GM12878 (cell line): ENCODE data around the gene MPIG6B. TPM values are rescaled to one million over a fixed set of nuclear protein-coding genes. Genes with fewer than 3 reads are reported as not detected.

Experiments
- ATAC-seq: fragments of 200-7000 bp; cut with Tn5 transposase; 3 replicates; pipeline ENCODE4 v1.9.1; 2020; ENCODE audit warnings: mild to moderate bottlenecking, moderate library complexity
- BruUV-seq: library from RNA; stranded (reverse); fragments of 400-500 nt; replicated peaks from 2 replicates; lab custom pipeline; 2021; lab: Mats Ljungman, UMichigan
- CTCF ChIA-PET: fragments of 300-600 bp; sonication (Branson Sonifier 250); formaldehyde crosslinking; extraction: SDS; loops from one replicate; lab custom pipeline; 2021; ENCODE audit warnings: inconsistent platforms; lab: Yijun Ruan, JAX
- POLR2A ChIA-PET: fragments of 350-600 bp; formaldehyde crosslinking; extraction: SDS; loops from one replicate; lab custom pipeline; 2021; ENCODE audit warnings: inconsistent platforms; lab: Charles Lee
- RAD21 ChIA-PET: fragments of 300-600 bp; sonication (Branson Sonifier 250); formaldehyde crosslinking; loops from one replicate; lab custom pipeline; 2023; ENCODE audit warnings: antibody characterized with exemption; ENCODE audit not compliant: unreplicated experiment; lab: Charles Lee
- SMC1A ChIA-PET: fragments of 300-600 bp; sonication (Branson Sonifier 250); formaldehyde crosslinking; loops from one replicate; lab custom pipeline; 2023; ENCODE audit not compliant: unreplicated experiment, uncharacterized antibody; lab: Charles Lee
- DNase-seq: peaks from one replicate; pipeline ENCODE4 v3.0.0-alpha.2; 2011; ENCODE audit warnings: low read depth, low spot score
- FAIRE-seq: peaks from 3 replicates; lab custom pipeline; 2011; peaks lifted over from hg19 to GRCh38; lab: Jason Lieb, UNC
- H2AFZ ChIP-seq: 2 replicates; pipeline ENCODE4 v1.6.0; 2011; ENCODE audit warnings: low read depth, low read length, control low read depth; ENCODE audit not compliant: control insufficient read depth
- H3K27ac ChIP-seq: 2 replicates; pipeline ENCODE4 v1.5.1; 2011; ENCODE audit warnings: control low read depth; ENCODE audit not compliant: control insufficient read depth, insufficient read depth
- H3K27me3 ChIP-seq, 2 experiments: replicated peaks in 1 of 2; 2 replicates each; pipeline versions ENCODE4 v1.6.0 to v1.6.1; 2011; ENCODE audit warnings: low read length in 1 of 2; ENCODE audit not compliant: control insufficient read depth in 2 of 2, insufficient read depth in 2 of 2
- H3K36me3 ChIP-seq, 2 experiments: 2 replicates each; pipeline ENCODE4 v1.5.1; 2011; ENCODE audit warnings: low read length in 1 of 2; ENCODE audit not compliant: control insufficient read depth in 2 of 2, insufficient read depth in 2 of 2
- H3K4me1 ChIP-seq: 2 replicates; pipeline ENCODE4 v1.6.1; 2011; ENCODE audit warnings: mild to moderate bottlenecking, low read length, moderate library complexity, mixed read lengths; ENCODE audit not compliant: control insufficient read depth, insufficient read depth
- H3K4me2 ChIP-seq: 2 replicates; pipeline ENCODE4 v1.6.0; 2011; ENCODE audit warnings: control low read depth; ENCODE audit not compliant: control insufficient read depth, insufficient read depth
- H3K4me3 ChIP-seq: fragments of 200-600 bp; sonication (generic); 2 replicates; pipeline ENCODE4 v1.5.1; 2016
- H3K79me2 ChIP-seq: 2 replicates; pipeline ENCODE4 v1.6.0; 2011; ENCODE audit warnings: low read length; ENCODE audit not compliant: control insufficient read depth, insufficient read depth
- H3K9ac ChIP-seq: 2 replicates; pipeline ENCODE4 v1.8.0; 2011; ENCODE audit warnings: low read length, control low read depth, mixed read lengths; ENCODE audit not compliant: control insufficient read depth, insufficient read depth
- H3K9me3 ChIP-seq: replicated peaks from 3 replicates; pipeline ENCODE4 v1.5.1; 2011; ENCODE audit warnings: mild to moderate bottlenecking, low read length; ENCODE audit not compliant: control insufficient read depth, insufficient read depth
- H4K20me1 ChIP-seq: 2 replicates; pipeline ENCODE4 v1.6.0; 2011; ENCODE audit not compliant: control insufficient read depth, insufficient read depth
- CBX3 ChIP-seq: fragments of 200-600 bp; sonication (generic); IDR thresholded peaks from 2 replicates; pipeline ENCODE4 v1.6.1; 2016; ENCODE audit warnings: low read depth, borderline replicate concordance
- CHD1 ChIP-seq: IDR thresholded peaks from 2 replicates; pipeline ENCODE4 v1.6.1; 2012; ENCODE audit warnings: low read depth, low read length, improper control_type of control experiment
- CREM ChIP-seq: IDR thresholded peaks from 2 replicates; pipeline ENCODE4 v1.6.1; 2014; ENCODE audit warnings: antibody characterized with exemption, low read depth
- EP300 ChIP-seq, 2 experiments: fragments of 150-350 bp in 1 of 2; IDR thresholded peaks; 2 replicates each; pipeline ENCODE4 v1.6.1; 2011 to 2012; ENCODE audit warnings: low read depth in 2 of 2, low read length in 2 of 2, borderline replicate concordance in 1 of 2, improper control_type of control experiment in 1 of 2, inconsistent platforms in 1 of 2; ENCODE audit not compliant: control insufficient read depth in 1 of 2
- HDGF ChIP-seq: fragments of 450-650 bp; IDR thresholded peaks from 2 replicates; pipeline ENCODE4 v1.6.1; 2016; ENCODE audit warnings: antibody characterized with exemption
- JUNB ChIP-seq: IDR thresholded peaks from 2 replicates; pipeline ENCODE4 v1.6.1; 2016; ENCODE audit warnings: antibody characterized with exemption, mild to moderate bottlenecking
- JUND ChIP-seq: IDR thresholded peaks from 2 replicates; pipeline ENCODE4 v1.6.1; 2012; ENCODE audit warnings: low read depth, mild to moderate bottlenecking, low read length, improper control_type of control experiment, moderate library complexity
- LARP7 ChIP-seq: fragments of 450-650 bp; IDR thresholded peaks from 2 replicates; pipeline ENCODE4 v1.6.1; 2017; ENCODE audit warnings: mild to moderate bottlenecking
- MAX ChIP-seq: IDR thresholded peaks from 2 replicates; pipeline ENCODE4 v1.6.1; 2012; ENCODE audit warnings: low read depth, low read length, improper control_type of control experiment
- NBN ChIP-seq: fragments of 450-650 bp; IDR thresholded peaks from 2 replicates; pipeline ENCODE4 v1.6.1; 2016
- NFIC ChIP-seq: IDR thresholded peaks from 2 replicates; pipeline ENCODE4 v1.6.1; 2012; ENCODE audit warnings: low read depth, mild to moderate bottlenecking, inconsistent platforms, low read length, moderate library complexity
- NFXL1 ChIP-seq: fragments of 450-650 bp; IDR thresholded peaks from 2 replicates; pipeline ENCODE4 v1.6.1; 2017; ENCODE audit warnings: antibody characterized with exemption, mild to moderate bottlenecking, borderline replicate concordance
- PBX3 ChIP-seq: IDR thresholded peaks from 2 replicates; pipeline ENCODE4 v1.6.1; 2011; ENCODE audit warnings: mild to moderate bottlenecking, low read depth, low read length, moderate library complexity; ENCODE audit not compliant: insufficient replicate concordance
- RFX5 ChIP-seq: IDR thresholded peaks from 2 replicates; pipeline ENCODE4 v1.6.1; 2011; ENCODE audit warnings: low read depth, low read length, improper control_type of control experiment
- SIN3A ChIP-seq: IDR thresholded peaks from 2 replicates; pipeline ENCODE4 v1.6.1; 2012; ENCODE audit warnings: low read depth, low read length, improper control_type of control experiment
- SREBF2 ChIP-seq: IDR thresholded peaks from 2 replicates; pipeline ENCODE4 v1.6.1; 2012; ENCODE audit warnings: mild to moderate bottlenecking, low read length
- TARDBP ChIP-seq: IDR thresholded peaks from 2 replicates; pipeline ENCODE4 v1.6.1; 2016; ENCODE audit warnings: borderline replicate concordance
- TBL1XR1 ChIP-seq: IDR thresholded peaks from 2 replicates; pipeline ENCODE4 v1.6.1; 2012; ENCODE audit warnings: low read depth, low read length, improper control_type of control experiment
- TCF7 ChIP-seq: IDR thresholded peaks from 2 replicates; pipeline ENCODE4 v1.6.1; 2014; ENCODE audit warnings: antibody characterized with exemption, borderline replicate concordance
- USF2 ChIP-seq: IDR thresholded peaks from 2 replicates; pipeline ENCODE4 v1.6.1; 2011; ENCODE audit warnings: low read depth, low read length, improper control_type of control experiment, borderline replicate concordance
- WGBS: methylation state at CpG from one replicate; pipeline ENCODE4 v1.1.6; 2016; ENCODE audit warnings: low lambda C conversion rate; ENCODE audit not compliant: insufficient replicate concordance, insufficient coverage; ENCODE audit errors: missing lambda C conversion rate; 5-methylcytosine and 5-hydroxymethylcytosine counted together
- in situ Hi-C: fragments of 300-500 bp; cut with MboI; formaldehyde crosslinking; loops from 9 replicates; pipeline ENCODE4 v1.14.3; 2018; ENCODE audit warnings: mixed read lengths
- intact Hi-C: fragments of 100-400 bp; cut with micrococcal nuclease; formaldehyde crosslinking; loops from one replicate; pipeline ENCODE4 v1.14.2; 2022; ENCODE audit not compliant: unreplicated experiment
- polyA plus RNA-seq, 11 experiments: library from polyadenylated mRNA; depleted of rRNA in 4 of 11; unstranded in 6 of 11; stranded (reverse) in 5 of 11; fragments of >200 nt; fragmentation: Nextera tagmentation in 4 of 11; fragmentation: Illumina TruSeq in 1 of 11; extraction: Ambion mirVana in 4 of 11; extraction: Trizol in 1 of 11; gene quantifications; 1 replicate in 1 of 11; 2 replicates in 10 of 11; pipeline versions ENCODE4 v1.2.1 to v1.2.3, GENCODE V29; 2011 to 2016; ENCODE audit warnings: inconsistent platforms in 2 of 11, missing spikeins in 2 of 11, low read depth in 1 of 11
- total RNA-seq, 4 experiments: library from RNA; depleted of rRNA in 3 of 4; stranded (reverse); fragments of >200 nt in 3 of 4; fragmentation: Illumina TruSeq in 1 of 4; extraction: Trizol in 1 of 4; gene quantifications; 2 replicates each; pipeline versions ENCODE4 v1.2.1 to v1.2.3, GENCODE V29; 2013 to 2021

Gene MPIG6B
- total and polyA plus RNA-seq, 10 of the 15 experiments (the other 5 are each of a cell fraction or from before 2014, with no cell fraction given): not detected

- peak; percentile 95 for FAIRE-seq
- DNase-seq: peak; percentile 95
- SMC1A ChIA-PET: interaction anchor here (0.6 to 3.1 kb wide), 9 partner anchors 26 to 162 kb away, joined by 3 to 18 read pairs (median 3); partner anchors contain the start of genes CLIC1, DDX39B, HSPA1B and LY6G5B
- in situ Hi-C loops (no loop called here), intact Hi-C loops (loop anchor here (2.0 kb wide), 1 partner anchor 36 kb away; no protein-coding TSS in a partner anchor)
- 1% methylated on average over 54 of the region's 54 CpGs for WGBS
- ATAC-seq: peak; percentile 96
- Histone ChIP-seq H3K4me2 (peak within 1 kb of the TSS; percentile 81), H3K4me1 (peaks cover 9% of the 10 kb centered on the region; the same call in 1 of the 2 replicates), H2AFZ (peak within 1 kb of the TSS; percentile 57), H3K79me2 (peaks cover 17% of the 10 kb centered on the region), H3K36me3 (peaks cover 0 to 2% of the 10 kb centered on the region in 2 experiments; a peak in 2 of 4 replicates), H3K9ac (peak within 1 kb of the TSS; percentile 69), H3K4me3 (peak within 1 kb of the TSS; percentile 96), H3K27ac (peak within 1 kb of the TSS; percentile 91), H3K27me3 (no peaks in the 10 kb centered on the region), H4K20me1 (no peaks in the 10 kb centered on the region), H3K9me3 (no peaks in the 10 kb centered on the region)
- POLR2A ChIA-PET: interaction anchor here (0.6 to 3.2 kb wide), 20 partner anchors 8 to 199 kb away, joined by 3 to 23 read pairs (median 3); partner anchors contain the start of genes CLIC1, DDX39B, EHMT2 and GPANK1
- no TSS peak for BruUV-seq
- CTCF ChIA-PET: interaction anchor here (0.5 to 1.6 kb wide), 11 partner anchors 9 to 220 kb away, joined by 3 to 10 read pairs (median 4); partner anchors contain the start of gene MSH5
- RAD21 ChIA-PET: interaction anchor here (0.7 to 1.7 kb wide), 11 partner anchors 28 to 162 kb away, joined by 3 to 8 read pairs (median 4); partner anchors contain the start of genes CLIC1, MSH5 and NEU1
- TF ChIP-seq CREM (peak; percentile 92), CBX3 (no peak), CHD1 (peak; percentile 96), TBL1XR1 (no peak), JUNB (no peak), NFXL1 (no peak), JUND (peak; percentile 96), NBN (peak; percentile 76), LARP7 (0 out of 2 replicates have a peak, but pooled peaks have one; percentile 56), PBX3 (no peak), SIN3A (peak; percentile 80; the same call in 1 of the 2 replicates), USF2 (no peak), TCF7 (no peak), EP300 (IDR thresholded peaks at IDR 0.05; ENCODE audit: borderline replicate concordance in 1 of 2, control insufficient read depth in 1 of 2, low read depth in 2 of 2, low read length in 2 of 2) (no peak), RFX5 (no peak), HDGF (no peak), TARDBP (no peak), NFIC (no peak), SREBF2 (peak; percentile 73; the same call in 1 of the 2 replicates), MAX (no peak; the same call in none of the 2 replicates)
Measured at GRCh38 chr6:31702819-31703716, 20.1 kb upstream of the MPIG6B start, which contains the start of gene ABHD16A. Gene ABHD16A, minus strand, starts transcription at chr6:31703324. Its CDS starts 43 bp downstream, at chr6:31703281.
